ENCODE measurements around the gene AP3B1. TPM values are rescaled to one million over a fixed set of nuclear protein-coding genes. Genes with fewer than 3 reads are reported as not detected.
A peak's percentile ranks its signal among the peaks of the same experiment; 100 is the strongest.

Gene AP3B1
- total RNA-seq, 1 experiment from 2014 or later: 41.8 TPM

- no peaks in the 10 kb centered on the region for H3K27me3 Mint-ChIP-seq (ENCODE audit: low read depth)
- Histone ChIP-seq H3K27me3 (ENCODE audit: insufficient read depth, low read length) (no peaks in the 10 kb centered on the region), H2BK120ac (ENCODE audit: low read depth, low read length, poor library complexity, severe bottlenecking) (no peak overlapping the region), H3K18ac (ENCODE audit: insufficient read length, low read depth, low read length) (no peak overlapping the region), H2AFZ (ENCODE audit: low read length) (no peak overlapping the region), H3K4ac (ENCODE audit: low read depth, low read length) (no peak overlapping the region), H3K14ac (ENCODE audit: insufficient read depth, low read length) (no peak overlapping the region), H3K27ac (ENCODE audit: insufficient read length, low read depth, low read length) (no peak overlapping the region), H3K9me3 (ENCODE audit: control insufficient read depth, low read depth, low read length) (no peaks in the 10 kb centered on the region), H2BK20ac (ENCODE audit: low read depth, low read length, poor library complexity, severe bottlenecking) (no peak overlapping the region), H4K20me1 (ENCODE audit: control insufficient read depth, insufficient read depth, insufficient read length) (no peaks in the 10 kb centered on the region), H3T11ph (ENCODE audit: low read length) (no peak overlapping the region), H2BK15ac (ENCODE audit: low read depth, low read length) (no peak overlapping the region), H4K91ac (ENCODE audit: insufficient read length, low read depth, low read length) (no peak overlapping the region), H3K23ac (ENCODE audit: insufficient read length, low read depth, low read length) (no peak overlapping the region), H2BK5ac (ENCODE audit: insufficient read length, low read length) (no peak overlapping the region), H3K4me1 (ENCODE audit: insufficient read depth, low read length) (no peaks in the 10 kb centered on the region), H3K56ac (ENCODE audit: insufficient read length, low read depth, low read length) (no peak overlapping the region), H4K5ac (ENCODE audit: insufficient read length, low read depth, low read length) (no peak overlapping the region), H2BK12ac (ENCODE audit: insufficient read length, low read depth, low read length) (no peak overlapping the region), H4K8ac (replicated peaks; ENCODE audit: insufficient read length, low read depth, low read length) (no peak overlapping the region), H3K79me2 (ENCODE audit: insufficient read depth, low read length) (no peaks in the 10 kb centered on the region), H2AK5ac (ENCODE audit: insufficient read length, low read length) (no peak overlapping the region), H3K79me1 (ENCODE audit: insufficient read depth, low read depth, low read length, poor library complexity, severe bottlenecking) (no peaks in the 10 kb centered on the region), H3K4me2 (ENCODE audit: insufficient read depth, insufficient read length, low read length) (no peak overlapping the region), H3K23me2 (ENCODE audit: insufficient read length, low read depth, low read length, poor library complexity, severe bottlenecking) (no peaks in the 10 kb centered on the region), H3K9ac (ENCODE audit: extremely low read depth, insufficient read length, low read length) (no peak overlapping the region)
- no peaks in the 10 kb centered on the region for H3K4me1 Mint-ChIP-seq
- no peak overlapping the region for H3K27ac Mint-ChIP-seq
- H3K36me3 Mint-ChIP-seq (ENCODE audit: insufficient read depth in 1 of 3, low read depth in 3 of 3): peaks cover 9 to 20% (median 11%) of the 10 kb centered on the region in 3 experiments; a peak in 6 of 7 replicates
- no CpG with 5 or more reads among the region's 3 CpGs for WGBS (ENCODE audit: extremely low coverage, insufficient read length, low lambda C conversion rate)
- no peak overlapping the region for H3K4me3 Mint-ChIP-seq
- TF ChIP-seq CTCF (conservative IDR thresholded peaks at IDR 0.05): peak; percentile 83
- H3K9me3 Mint-ChIP-seq: peaks cover under 1 to 2% of the 10 kb centered on the region in 2 experiments; a peak in 3 of 5 replicates
- no peak for DNase-seq
Observed at GRCh38 chr5:78162253-78162862, 132.1 kb downstream of the AP3B1 start.

All from H9 (cell line).